HepG2 (cell line): ENCODE data around the gene GDI1. TPM values are rescaled to one million over a fixed set of nuclear protein-coding genes. Genes with fewer than 3 reads are reported as not detected.

Experiments
- ARNTL ChIP-seq: sonication (generic); formaldehyde crosslinking; IDR thresholded peaks from 2 replicates; pipeline ENCODE4 v1.4.0; 2020; ENCODE audit warnings: mild to moderate bottlenecking, missing genetic modification reagents
- ATAD3A ChIP-seq: sonication (generic); formaldehyde crosslinking; IDR thresholded peaks from 2 replicates; pipeline ENCODE4 v1.4.0; 2020; ENCODE audit warnings: missing genetic modification reagents
- EED ChIP-seq: sonication (generic); formaldehyde crosslinking; IDR thresholded peaks from 2 replicates; pipeline ENCODE4 v1.5.0; 2020; ENCODE audit warnings: mild to moderate bottlenecking, missing genetic modification reagents
- ESRRA ChIP-seq: sonication (generic); formaldehyde crosslinking; IDR thresholded peaks from 2 replicates; pipeline ENCODE4 v1.5.1; 2020; ENCODE audit warnings: mild to moderate bottlenecking, low read depth, missing genetic modification reagents
- GABPA ChIP-seq, 2 experiments: IDR thresholded peaks; 2 replicates each; pipeline ENCODE4 v1.6.1; 2011 to 2016; ENCODE audit warnings: low read depth in 2 of 2, low read length in 1 of 2, missing biosample characterization in 1 of 2, missing genetic modification characterization in 1 of 2
- HNF4A ChIP-seq: sonication (generic); formaldehyde crosslinking; IDR thresholded peaks from 2 replicates; pipeline ENCODE4 v1.4.0; 2020; ENCODE audit warnings: missing genetic modification reagents
- TIGD3 ChIP-seq: sonication (generic); formaldehyde crosslinking; IDR thresholded peaks from 2 replicates; pipeline ENCODE4 v1.5.1; 2020; ENCODE audit warnings: mild to moderate bottlenecking, missing genetic modification reagents, borderline replicate concordance
- ZKSCAN8 ChIP-seq: IDR thresholded peaks from 2 replicates; pipeline ENCODE4 v1.6.1; 2016; ENCODE audit warnings: borderline replicate concordance, missing genetic modification reagents, missing compliant biosample characterization
- ZNF460 ChIP-seq: sonication (generic); formaldehyde crosslinking; IDR thresholded peaks from 2 replicates; pipeline ENCODE4 v1.5.1; 2020; ENCODE audit warnings: missing genetic modification reagents, mild to moderate bottlenecking, borderline replicate concordance
- ZNF691 ChIP-seq: sonication (generic); formaldehyde crosslinking; IDR thresholded peaks from 2 replicates; pipeline ENCODE4 v1.4.0; 2020; ENCODE audit warnings: missing genetic modification reagents, low read depth, mild to moderate bottlenecking, borderline replicate concordance
- ZSCAN21 ChIP-seq: sonication (generic); formaldehyde crosslinking; IDR thresholded peaks from 2 replicates; pipeline ENCODE4 v1.8.0; 2022; ENCODE audit warnings: mild to moderate bottlenecking, missing genetic modification reagents, moderate library complexity, borderline replicate concordance
- polyA plus RNA-seq, 8 experiments: library from polyadenylated mRNA; depleted of rRNA in 3 of 8; stranded (reverse) in 7 of 8; unstranded in 1 of 8; fragments of >200 nt; fragmentation: Illumina TruSeq in 4 of 8; extraction: Trizol in 4 of 8; gene quantifications; 2 replicates each; pipeline versions ENCODE4 v1.2.1 to v1.2.3, GENCODE V29; 2011 to 2016; ENCODE audit warnings: low read depth in 4 of 8, missing spikeins in 1 of 8, mixed read lengths in 1 of 8; ENCODE audit not compliant: insufficient read depth in 1 of 8
- total RNA-seq, 5 experiments: library from RNA; depleted of rRNA; stranded (reverse); fragments of >200 nt; fragmentation: Illumina TruSeq; extraction: Trizol; gene quantifications; 2 replicates each; pipeline ENCODE4 v1.2.3, GENCODE V29; 2016; ENCODE audit warnings: low read depth in 1 of 5

GDI1 gene
- total and polyA plus RNA-seq, 2 of the 13 experiments (the other 11 are each of a cell fraction or from before 2014, with no cell fraction given), result 17.4 to 105 TPM

- no peak for TF ChIP-seq ZNF691 (CRISPR knock-in tag)
- no peak for TF ChIP-seq ARNTL (CRISPR knock-in tag)
- no peak for TF ChIP-seq ZKSCAN8 (CRISPR knock-in tag)
- no peak for TF ChIP-seq ZSCAN21
- TF ChIP-seq EED (CRISPR knock-in tag), result no peak
- TF ChIP-seq GABPA (IDR thresholded peaks at IDR 0.05; ENCODE audit: low read depth, low read length), result no peak
- peak; percentile 54; the same call in 1 of the 2 replicates for TF ChIP-seq GABPA (CRISPR knock-in tag; IDR thresholded peaks at IDR 0.05; ENCODE audit: low read depth)
- TF ChIP-seq HNF4A (CRISPR knock-in tag), result peak; percentile 41; the same call in 1 of the 2 replicates
- 0 out of 2 replicates have a peak, but pooled peaks have one; percentile 63 for TF ChIP-seq ZNF460
- TF ChIP-seq ATAD3A (CRISPR knock-in tag), result no peak
- TF ChIP-seq ESRRA (CRISPR knock-in tag), result peak; percentile 75; the same call in 1 of the 2 replicates
- no peak for TF ChIP-seq TIGD3 (CRISPR knock-in tag)
- TF ChIP-seq, all 625 proteins: peak for 4
Measured at GRCh38 chrX:154426916-154427770, 9.8 kb upstream of the GDI1 start (continued).
